Femur (tissue), 1 donor: ENCODE measurements around the gene DAB2IP.
"Not testable (repeated sequence)": the region's sequence is repeated elsewhere in the genome, so short reads cannot be mapped to it uniquely, and the experiment has no call there.

Source experiments
- DNase-seq: peaks from one replicate; pipeline ENCODE4 v3.0.0-alpha.2; 2017

Gene DAB2IP

GRCh38 chr9:121780177-121781040 lies 129.0 kb downstream of the DAB2IP start:
- DNase-seq, result peak; percentile 17

DNA sequence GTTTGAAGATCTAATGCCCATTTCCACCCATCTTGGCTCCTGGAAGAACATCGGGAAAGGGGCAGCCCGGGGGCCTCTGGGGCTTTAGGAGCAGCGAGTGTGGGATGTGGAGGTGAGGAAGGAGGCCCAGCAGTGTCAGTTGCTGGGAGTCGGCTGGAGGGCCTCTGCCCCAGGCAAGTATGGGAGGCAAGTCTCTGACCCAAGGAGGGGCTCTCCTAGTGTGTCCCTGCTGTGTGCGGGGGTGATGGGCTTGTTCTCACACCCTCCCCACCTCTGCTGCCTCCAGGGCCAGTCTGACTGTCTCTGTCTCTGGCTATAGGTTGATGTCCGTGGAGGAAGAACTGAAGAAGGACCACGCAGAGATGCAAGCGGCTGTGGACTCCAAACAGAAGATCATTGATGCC lies 129.7 kb downstream of the DAB2IP start:
- no peak for DNase-seq

GRCh38 chr9:121781701-121782464 lies 130.4 kb downstream of the DAB2IP start:
- peak; percentile 17 for DNase-seq

DNA sequence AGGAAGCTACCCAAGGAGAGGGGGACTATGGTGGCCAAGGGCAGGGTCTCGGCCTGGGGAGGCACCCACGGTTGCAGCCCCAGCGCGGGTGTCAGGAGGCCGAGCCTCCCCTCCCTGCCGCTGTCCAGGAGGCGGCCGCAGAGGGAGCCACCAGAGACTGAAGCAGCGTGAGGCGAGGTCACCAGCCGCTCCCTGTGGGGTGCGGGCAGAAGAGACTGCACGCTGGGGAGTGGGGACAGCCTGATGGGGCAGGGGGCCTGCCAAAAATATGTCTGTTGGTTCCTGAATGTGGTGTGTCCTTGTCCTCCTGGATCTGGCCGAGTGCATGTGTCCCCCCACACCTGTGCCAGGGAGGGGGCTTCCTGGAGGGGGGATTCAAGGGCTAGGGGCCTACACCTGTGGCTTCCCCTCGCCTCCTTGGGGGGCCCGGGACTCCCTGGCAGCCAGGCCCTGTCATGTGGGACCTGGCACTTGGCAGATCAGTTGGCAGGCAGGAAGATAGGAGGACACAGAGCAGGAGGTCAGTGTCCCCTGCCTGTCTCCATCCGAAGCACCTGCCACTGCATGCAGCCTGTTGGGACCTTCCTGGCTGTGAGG lies 131.2 kb downstream of the DAB2IP start:
- DNase-seq, result peak; percentile 15

DNA sequence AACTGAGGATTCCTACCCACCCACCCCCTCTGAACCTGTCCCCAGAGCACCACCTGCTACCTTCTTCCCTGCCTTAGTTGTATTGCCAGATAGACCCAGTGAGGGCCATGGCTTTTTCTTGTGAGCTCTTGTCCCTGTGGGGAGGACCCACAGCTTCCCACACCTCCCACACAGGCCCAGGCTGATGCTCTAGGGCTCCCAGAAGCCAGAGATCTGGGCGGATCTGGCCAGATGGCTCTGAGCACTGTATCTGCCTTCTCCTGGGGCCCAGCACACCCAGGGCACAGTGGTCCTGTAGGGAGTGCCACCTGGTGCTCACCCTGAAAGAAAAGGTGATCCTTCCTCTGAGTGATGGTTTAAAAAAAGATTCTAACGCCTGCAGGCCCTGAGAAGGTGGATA lies 131.7 kb downstream of the DAB2IP start:
- DNase-seq, result peak; percentile 17

DNA sequence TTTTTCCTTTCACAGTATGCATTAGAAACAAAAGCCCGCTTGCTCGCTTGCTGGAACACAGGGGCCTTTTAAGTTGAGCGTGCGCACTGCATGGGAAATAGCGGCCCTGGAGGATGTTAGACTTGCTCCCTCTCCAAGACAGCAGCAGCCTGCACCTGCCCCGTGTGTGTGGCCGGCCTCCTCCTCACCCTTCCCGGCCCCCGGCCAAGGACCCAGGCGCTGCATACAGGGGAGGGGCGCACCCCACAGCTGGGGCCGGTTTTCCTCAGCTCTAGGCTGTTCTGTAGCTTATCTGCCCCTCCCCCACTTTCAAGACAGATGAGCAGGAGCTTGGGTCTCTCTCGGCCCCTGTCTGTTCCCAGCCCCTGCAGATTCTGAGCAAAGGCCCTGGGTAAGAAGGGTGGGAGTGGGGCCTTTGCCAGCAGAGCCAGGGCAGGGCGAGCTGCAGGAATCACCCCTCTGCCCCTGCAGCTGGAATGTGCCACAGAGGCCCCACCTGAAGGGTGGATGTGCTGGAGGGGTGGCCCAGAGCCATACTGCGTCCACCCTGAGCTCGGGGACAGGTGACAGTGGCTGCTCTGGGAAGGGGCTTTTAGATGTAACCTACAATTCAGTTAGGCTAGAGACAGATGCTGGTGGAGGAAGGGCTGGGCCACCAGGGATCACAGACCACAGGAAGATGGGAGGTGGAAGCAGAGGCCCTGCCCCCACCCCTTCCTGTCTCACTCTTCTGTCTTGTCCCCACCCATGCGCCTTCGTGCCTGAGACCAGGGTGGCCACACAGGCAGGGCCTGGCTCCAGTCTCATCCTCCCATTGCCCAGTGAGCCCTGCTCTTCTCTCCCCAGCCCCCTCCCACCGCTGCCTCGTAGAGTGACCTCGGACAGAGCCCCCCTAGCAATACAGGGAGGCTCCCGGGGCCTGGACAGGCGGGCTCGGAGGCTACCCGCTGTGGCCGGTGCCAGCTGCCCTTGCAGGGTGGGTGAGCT lies 132.4 kb downstream of the DAB2IP start:
- DNase-seq, result peak; percentile 75

DNA sequence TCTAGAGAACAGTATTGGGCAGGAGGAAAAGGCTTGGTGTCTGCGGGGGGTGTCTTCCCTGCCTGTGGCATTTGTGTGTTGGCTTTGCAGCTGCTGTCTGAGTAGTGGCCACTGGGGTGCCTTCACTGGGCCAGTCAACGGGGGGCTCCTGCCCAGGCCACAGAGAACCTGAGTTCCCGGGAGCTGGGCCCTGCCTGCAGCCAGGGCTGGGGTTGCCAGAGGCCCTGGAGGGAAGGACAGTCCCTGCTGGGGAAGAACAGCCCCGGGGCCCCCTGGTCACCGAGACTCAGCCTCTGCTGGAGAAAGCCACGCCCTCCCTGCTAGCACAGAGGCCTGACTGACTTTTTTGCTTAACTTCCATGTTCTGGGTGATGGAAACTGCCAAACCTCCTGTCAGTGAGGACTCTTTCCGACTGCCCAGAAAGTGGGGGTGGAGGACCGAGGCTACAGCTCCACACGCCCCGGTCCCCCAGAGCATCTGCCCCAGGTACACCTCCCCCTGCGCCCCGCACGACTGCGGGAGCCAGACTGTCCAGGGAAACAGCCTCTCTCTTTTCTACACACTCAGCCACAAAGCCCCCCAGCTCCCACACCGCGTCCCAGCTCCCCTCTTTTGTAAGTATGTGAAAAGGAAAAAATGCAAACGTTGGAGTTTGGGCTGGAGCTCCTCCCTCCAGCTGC lies 133.4 kb downstream of the DAB2IP start:
- peak; percentile 20 for DNase-seq

GRCh38 chr9:121785673-121786542 lies 134.5 kb downstream of the DAB2IP start:
- DNase-seq, result peak; percentile 12

- peak; percentile 14 for DNase-seq
Observed at GRCh38 chr9:121786543-121786948, 135.1 kb downstream of the DAB2IP start.

GRCh38 chr9:121786998-121787422 lies 135.6 kb downstream of the DAB2IP start:
- DNase-seq, result peak; percentile 13

- DNase-seq, result no peak
Observed at GRCh38 chr9:121788686-121789366, 137.4 kb downstream of the DAB2IP start.

DNA sequence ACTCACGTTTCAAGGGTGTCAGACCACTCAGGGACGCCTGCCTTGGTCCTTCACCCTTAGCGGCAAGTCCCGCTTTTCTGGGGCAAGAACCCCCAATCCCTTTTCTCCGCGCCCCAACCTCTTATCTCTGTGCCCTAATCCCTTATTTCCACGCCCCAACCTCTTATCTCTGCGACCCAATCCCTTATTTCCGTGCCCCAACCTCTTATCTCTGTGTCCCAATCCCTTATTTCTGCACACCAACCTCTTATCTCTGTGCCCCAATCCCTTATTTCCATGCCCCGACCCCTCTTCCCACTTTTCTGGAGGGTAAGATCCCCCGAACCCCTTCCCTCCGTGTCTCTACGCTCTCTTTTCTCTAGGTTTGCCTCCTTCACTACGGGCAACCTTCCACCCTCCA lies 139.4 kb downstream of the DAB2IP start:
- DNase-seq, result no peak

DNA sequence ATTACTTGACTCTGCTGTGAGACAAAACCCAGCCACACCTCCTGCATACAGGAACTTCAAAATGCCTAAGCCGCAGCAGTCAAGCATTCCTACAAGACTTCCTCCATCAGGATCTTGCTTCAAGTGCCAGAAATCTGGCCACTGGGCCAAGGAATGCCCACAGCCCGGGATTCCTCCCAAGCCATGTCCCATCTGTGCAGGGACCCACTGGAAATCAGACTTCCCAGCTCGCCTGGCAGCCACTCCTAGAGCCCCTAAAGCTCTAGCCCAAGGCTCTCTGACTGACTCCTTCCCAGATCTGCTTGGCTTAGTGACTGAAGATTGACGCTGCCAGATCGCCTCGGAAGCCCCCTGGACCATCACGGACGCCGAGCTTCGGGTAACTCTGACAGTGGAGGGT lies 141.0 kb downstream of the DAB2IP start:
- DNase-seq, result not testable (repeated sequence)

GRCh38 chr9:121794334-121794733 lies 142.9 kb downstream of the DAB2IP start:
- DNase-seq, result not testable (repeated sequence)

- no peak for DNase-seq
Observed at GRCh38 chr9:121797081-121797480, 145.6 kb downstream of the DAB2IP start.

DNA sequence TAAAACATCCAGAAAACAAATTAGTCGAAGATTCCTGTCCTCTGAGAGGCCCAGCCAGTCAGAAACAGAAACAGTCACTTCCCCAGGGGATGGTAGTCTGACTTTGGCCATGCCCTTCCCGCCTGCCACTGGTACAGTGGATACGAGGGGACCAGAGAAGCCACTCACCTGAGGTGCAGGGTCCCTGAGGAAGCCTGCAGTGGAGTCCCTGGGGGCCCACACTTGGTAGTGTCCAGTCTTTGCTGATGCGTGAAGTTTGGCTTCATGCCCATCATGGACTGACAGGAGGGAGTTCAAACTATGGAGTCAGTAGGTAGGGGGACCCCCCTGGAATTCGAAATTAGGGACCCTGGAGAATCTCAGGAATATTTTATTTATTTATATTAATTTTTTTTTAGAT lies 147.5 kb downstream of the DAB2IP start:
- no peak for DNase-seq

GRCh38 chr9:121800376-121800775 lies 148.9 kb downstream of the DAB2IP start:
- DNase-seq, result no peak

GRCh38 chr9:121801579-121801978 lies 150.1 kb downstream of the DAB2IP start:
- DNase-seq, result no peak

DNA sequence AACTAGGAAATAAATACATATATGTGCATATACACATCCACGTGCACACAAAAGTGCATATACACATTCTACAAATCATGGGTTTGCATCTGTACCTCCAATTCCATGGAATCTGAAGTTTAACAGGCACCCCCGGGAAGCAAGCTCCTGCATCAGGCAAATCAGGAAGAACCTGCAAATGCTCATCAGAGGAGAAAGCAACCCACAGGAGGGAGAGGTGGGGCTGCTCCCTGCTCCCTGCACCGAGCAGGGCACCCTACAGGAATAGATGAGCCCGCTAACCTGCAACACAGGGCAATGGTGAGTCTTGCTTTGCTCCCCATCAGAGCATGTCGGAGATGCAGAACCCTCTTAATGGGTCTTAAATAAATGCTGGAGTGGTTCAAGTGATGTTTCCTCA lies 151.3 kb downstream of the DAB2IP start:
- DNase-seq, result no peak
